GM18517 (cell line): ENCODE measurements around the gene ZNF689.

ENCODE experiments used
- ATAC-seq: cut with Tn5 transposase; IDR thresholded peaks from one replicate; pipeline ENCODE4 v1.9.1; 2021; ENCODE audit warnings: mild to moderate bottlenecking, moderate library complexity; ENCODE audit not compliant: unreplicated experiment

Gene ZNF689

DNA sequence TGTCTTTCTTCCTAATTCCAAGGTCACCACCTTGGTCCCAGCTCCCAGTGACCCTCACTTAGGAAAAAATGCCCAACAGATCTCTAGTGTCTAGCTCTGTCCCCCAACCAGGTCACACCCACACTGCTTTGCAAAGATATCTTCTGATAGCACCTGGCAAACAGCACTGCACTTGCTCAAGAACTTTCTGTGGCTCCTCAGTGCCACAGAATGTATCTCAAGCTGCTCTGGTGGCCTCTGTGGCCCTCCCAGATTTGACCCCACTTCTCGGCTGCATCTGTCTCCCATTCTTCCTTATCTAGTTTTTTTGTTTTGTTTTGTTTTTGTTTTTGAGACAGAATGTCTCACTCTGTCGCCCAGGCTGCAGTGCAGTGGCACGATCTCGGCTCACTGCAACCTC is 43.7 kb downstream of the ZNF689 start:
- no peak for ATAC-seq

GRCh38 chr16:30565984-30566383 is 44.2 kb downstream of the ZNF689 start:
- ATAC-seq = no peak

- no peak for ATAC-seq
These were observed 44.7 kb downstream of the ZNF689 start for GRCh38 chr16:30565526-30565925.

GRCh38 chr16:30562021-30562420 is 48.2 kb downstream of the ZNF689 start:
- ATAC-seq = no peak

DNA sequence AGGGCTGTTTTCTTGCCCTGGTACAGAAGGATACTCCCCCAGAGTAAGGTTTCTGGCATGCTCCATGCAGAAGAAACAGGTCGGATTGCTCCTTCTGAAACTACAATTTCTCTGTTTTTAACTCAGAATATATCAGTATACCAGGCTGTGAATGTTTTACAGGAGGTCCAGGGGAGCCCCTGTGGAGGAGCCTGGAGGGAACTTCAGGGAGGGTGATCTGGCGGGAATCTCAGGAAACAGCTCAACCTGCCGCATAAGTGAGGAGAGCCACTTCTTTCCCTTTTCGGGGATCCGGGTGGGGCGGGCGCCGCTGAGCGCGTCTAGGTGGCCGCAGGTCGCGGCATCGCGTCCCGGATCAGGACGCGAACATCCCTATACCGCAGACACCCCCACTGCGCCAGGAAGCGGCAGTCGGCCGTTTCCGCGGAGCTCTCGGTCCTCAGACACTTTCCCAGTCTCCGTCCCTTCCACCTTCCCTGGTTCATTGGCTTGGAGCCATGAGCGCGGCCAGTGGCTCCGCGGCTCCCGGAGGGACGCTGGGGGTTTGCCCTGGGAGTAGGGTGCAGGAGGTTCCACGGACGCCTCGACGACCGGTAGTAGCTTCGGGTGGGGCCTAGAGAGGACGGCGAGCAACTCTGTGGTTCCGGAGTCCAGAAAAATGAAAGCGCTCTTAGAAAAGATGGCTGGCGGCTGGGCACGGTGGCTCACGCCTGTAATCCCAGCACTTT is 48.9 kb downstream of the ZNF689 start:
- ATAC-seq = no peak

- ATAC-seq = no peak
These were observed 50.5 kb downstream of the ZNF689 start for GRCh38 chr16:30559690-30560089.

DNA sequence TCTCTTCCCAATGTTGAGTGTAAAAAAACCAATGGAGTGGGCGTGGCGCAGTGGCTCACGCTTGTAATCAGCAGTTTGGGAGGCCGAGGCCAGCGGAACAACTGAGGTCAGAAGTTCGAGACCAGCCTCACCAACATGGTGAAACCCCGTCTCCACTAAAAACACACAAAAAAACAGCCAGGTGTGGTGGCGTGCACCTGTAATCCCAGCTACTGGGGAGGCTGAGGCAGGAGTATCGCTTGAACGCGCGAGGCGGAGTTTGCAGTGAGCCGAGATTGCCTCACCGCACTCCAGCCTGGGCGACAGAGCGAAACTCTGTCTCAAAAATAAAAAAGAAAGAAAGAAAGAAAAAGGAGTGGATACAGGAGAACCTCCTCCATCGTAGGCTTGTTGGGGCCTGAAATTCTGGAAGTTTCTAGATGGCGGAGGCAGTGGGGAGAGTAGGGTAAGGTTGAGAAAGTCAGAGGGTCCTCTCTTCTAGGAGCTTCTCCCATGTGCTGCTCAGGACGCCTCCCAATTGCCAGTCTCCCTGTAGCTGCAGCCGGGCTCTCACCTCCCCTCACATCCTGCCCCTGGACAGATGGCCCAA is 51.3 kb downstream of the ZNF689 start:
- no peak for ATAC-seq

GRCh38 chr16:30557957-30558788 is 52.0 kb downstream of the ZNF689 start, which contains the start of gene ZNF764:
TSS of gene ZNF764 (minus strand) at chr16:30558374. CDS start at chr16:30558182, 192 bp downstream.
- ATAC-seq = peak; percentile 86

GRCh38 chr16:30557707-30557956 is 52.6 kb downstream of the ZNF689 start:
- ATAC-seq = peak; percentile 14

DNA sequence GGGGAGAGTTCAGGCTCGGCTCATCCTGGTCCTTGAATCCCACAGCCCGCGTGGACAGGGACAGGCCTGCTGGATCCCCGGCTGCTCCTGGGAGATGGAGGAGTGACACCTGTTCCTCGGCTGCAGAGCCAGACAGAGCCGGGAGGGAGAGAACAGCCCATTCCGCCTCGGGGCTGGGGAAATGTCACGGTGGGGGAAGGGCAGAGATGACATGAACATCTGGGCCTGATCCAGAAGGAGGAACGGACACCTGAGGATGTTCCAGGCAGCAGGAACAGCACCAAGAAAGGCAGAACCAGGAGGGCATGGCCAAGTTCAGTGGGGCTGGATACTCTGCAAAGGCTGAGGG is 54.1 kb downstream of the ZNF689 start:
- no peak for ATAC-seq

- no peak for ATAC-seq
These were observed 54.7 kb downstream of the ZNF689 start for GRCh38 chr16:30555315-30556124.

GRCh38 chr16:30554557-30555314 is 55.5 kb downstream of the ZNF689 start:
- no peak for ATAC-seq

DNA sequence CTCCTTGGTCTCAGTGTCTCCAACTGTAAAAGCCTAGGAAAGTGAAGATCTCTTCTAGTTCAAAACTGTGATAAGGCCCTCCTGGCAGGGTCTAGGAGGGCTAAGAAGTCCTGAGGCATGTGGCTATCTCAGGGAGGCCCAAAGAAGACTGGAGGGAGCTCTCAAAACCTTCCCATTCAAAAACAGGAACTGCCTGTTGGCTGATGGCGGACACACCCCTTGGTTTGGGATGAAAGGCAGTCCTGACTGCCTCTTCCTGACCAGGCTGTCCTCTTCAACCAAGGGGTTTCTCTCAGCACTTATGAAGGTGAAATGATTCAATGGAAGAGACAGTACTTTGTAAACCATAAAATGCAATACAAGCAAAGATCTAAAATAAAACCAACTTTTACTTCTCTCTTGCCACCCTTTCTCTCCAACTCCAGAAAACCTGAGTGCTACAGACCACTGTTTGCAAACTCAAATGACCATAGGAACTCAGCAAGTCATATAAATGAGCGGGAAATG is 56.7 kb downstream of the ZNF689 start:
- no peak for ATAC-seq

GRCh38 chr16:30552956-30553355 is 57.2 kb downstream of the ZNF689 start:
- ATAC-seq = no peak
